HTERT RPE-1 (cell line): Measurements from ENCODE around the gene ARHGAP44.
"Not testable (repeated sequence)": the region's sequence is repeated elsewhere in the genome, so short reads cannot be mapped to it uniquely, and the experiment has no call there.

Source experiments
- in situ Hi-C: fragments of 300-500 bp; cut with MboI; formaldehyde crosslinking; loops from 4 replicates; pipeline ENCODE4 v1.14.3; 2020; ENCODE audit warnings: low sequenced_read_pairs

ARHGAP44 gene

GRCh38 chr17:12955521-12955920, 166.2 kb downstream of the ARHGAP44 start:
- in situ Hi-C loops = no loop called here

- in situ Hi-C loops = no loop called here
Observed at GRCh38 chr17:12958786-12959185, 169.5 kb downstream of the ARHGAP44 start.

GRCh38 chr17:12959441-12959840, 170.1 kb downstream of the ARHGAP44 start:
- in situ Hi-C loops = no loop called here

- in situ Hi-C loops = no loop called here
Observed at GRCh38 chr17:12961655-12962054, 172.4 kb downstream of the ARHGAP44 start.

GRCh38 chr17:12963505-12963904, 174.2 kb downstream of the ARHGAP44 start:
- in situ Hi-C loops = no loop called here

GRCh38 chr17:12964162-12964561, 174.9 kb downstream of the ARHGAP44 start:
- in situ Hi-C loops = no loop called here

- in situ Hi-C loops = no loop called here
Observed at GRCh38 chr17:12964840-12965239, 175.5 kb downstream of the ARHGAP44 start.

GRCh38 chr17:12965988-12966387, 176.7 kb downstream of the ARHGAP44 start:
- in situ Hi-C loops = no loop called here

- in situ Hi-C loops = no loop called here
Observed at GRCh38 chr17:12966413-12966812, 177.1 kb downstream of the ARHGAP44 start.

- in situ Hi-C loops = no loop called here
Observed at GRCh38 chr17:12967962-12968361, 178.7 kb downstream of the ARHGAP44 start.

- in situ Hi-C loops = no loop called here
Observed at GRCh38 chr17:12973496-12974004, 184.3 kb downstream of the ARHGAP44 start.

- in situ Hi-C loops = no loop called here
Observed at GRCh38 chr17:12974005-12974531, 184.8 kb downstream of the ARHGAP44 start.

GRCh38 chr17:12977008-12977751, 187.9 kb downstream of the ARHGAP44 start:
- in situ Hi-C loops = no loop called here

GRCh38 chr17:12978787-12979186, 189.5 kb downstream of the ARHGAP44 start:
- in situ Hi-C loops = not testable (repeated sequence)

- in situ Hi-C loops = no loop called here
Observed at GRCh38 chr17:12979246-12979645, 189.9 kb downstream of the ARHGAP44 start.

- in situ Hi-C loops = no loop called here
Observed at GRCh38 chr17:12979826-12980500, 190.7 kb downstream of the ARHGAP44 start.

GRCh38 chr17:12982224-12982623, 192.9 kb downstream of the ARHGAP44 start:
- in situ Hi-C loops = no loop called here

GRCh38 chr17:12983991-12984884, 194.9 kb downstream of the ARHGAP44 start:
- in situ Hi-C loops = no loop called here

GRCh38 chr17:12985431-12986293, 196.4 kb downstream of the ARHGAP44 start:
- in situ Hi-C loops = no loop called here

GRCh38 chr17:12987120-12987519, 197.8 kb downstream of the ARHGAP44 start:
- in situ Hi-C loops = no loop called here
